ENCODE measurements around the gene GBF1.

- TF ChIP-seq EZH2 (IDR thresholded peaks at IDR 0.05; ENCODE audit: borderline replicate concordance, low read depth, low read length, severe bottlenecking), result no peak
- TF ChIP-seq CTCF (IDR thresholded peaks at IDR 0.05; ENCODE audit: borderline replicate concordance, extremely low read depth, low read length, poor library complexity, severe bottlenecking), result no peak
Observed at GRCh38 chr10:102211615-102212299, 33.6 kb upstream of the GBF1 start.
